Posterior cingulate gyrus (tissue), 11 donors: ENCODE data around the gene SMIM33.
"Not testable (repeated sequence)": the region's sequence is repeated elsewhere in the genome, so short reads cannot be mapped to it uniquely, and the experiment has no call there.

ENCODE experiments used
- DNase-seq, 10 donors: peaks; one replicate each; pipeline versions ENCODE4 v3.0.0 to v3.0.0-alpha.2; 2020 to 2021; ENCODE audit warnings: mixed read lengths in 3 of 10
- intact Hi-C: fragments of 100-400 bp; cut with DNase I; formaldehyde crosslinking; loops from one replicate; pipeline ENCODE4 v1.15.1; 2023

The SMIM33 gene

DNA sequence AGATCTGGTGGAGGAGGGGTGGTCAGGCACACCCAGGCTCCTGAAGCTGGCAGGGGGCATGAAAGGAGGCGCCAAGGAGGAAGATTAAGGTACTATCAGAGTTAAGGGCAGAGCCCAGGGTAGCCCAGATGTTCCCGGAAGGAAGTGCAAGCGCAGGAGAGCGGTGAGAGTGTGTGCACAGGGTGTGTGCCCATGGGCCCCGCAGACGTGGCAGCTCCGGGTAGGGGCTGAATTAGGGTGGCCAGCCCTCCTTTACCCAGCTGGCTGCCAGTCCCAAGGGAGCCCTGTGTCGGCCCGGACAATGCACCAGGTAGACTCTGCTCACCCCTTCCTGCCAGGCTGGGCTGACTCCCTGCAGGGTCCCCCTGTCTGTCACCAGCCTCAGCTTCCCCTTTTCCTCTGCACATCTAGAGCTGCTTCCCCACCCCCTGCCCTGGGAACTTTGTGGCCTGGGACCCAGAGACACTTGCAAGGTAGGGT is at the start of gene SMIM33:
SMIM33 (plus strand) TSS at position 184 of the 480 bp plus-strand sequence; CDS start at position 302, 118 bp downstream.
- peak in 1 of 10 donors; percentile 49 for DNase-seq

DNA sequence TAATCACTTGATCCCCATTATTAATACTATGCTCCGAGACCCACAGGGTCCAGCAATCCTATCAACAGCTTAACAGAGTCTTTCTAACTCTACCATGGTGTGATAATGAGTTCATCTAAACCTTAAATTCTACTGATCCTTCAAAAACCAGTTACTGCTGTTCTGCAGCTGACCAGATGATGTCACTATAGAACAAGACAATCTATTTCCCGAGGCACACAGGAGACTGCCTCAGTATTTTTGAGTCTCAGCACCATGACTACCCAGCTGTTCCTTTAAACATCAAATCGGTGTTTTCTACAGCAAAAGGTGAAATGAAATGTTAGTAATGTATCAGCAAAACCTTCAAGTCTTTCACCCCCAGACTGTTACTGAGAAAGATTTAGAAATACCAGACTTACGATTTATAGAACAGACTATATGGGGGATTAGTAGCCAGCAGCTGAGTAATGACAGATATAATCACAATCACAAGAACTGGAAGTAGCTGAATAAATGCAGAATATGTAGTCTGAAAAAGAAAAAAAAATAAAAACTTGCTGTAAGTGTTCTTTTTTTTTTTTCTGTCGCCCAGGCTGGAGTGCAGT is 48.4 kb upstream of the SMIM33 start:
- no peak for DNase-seq
- intact Hi-C loops = loop anchor here (1.0 to 5.0 kb wide), 3 partner anchors 91 to 345 kb away; no protein-coding TSS in a partner anchor

More for the DNA sequence above, at the start of gene SMIM33:
- intact Hi-C loops = no loop called here

DNA sequence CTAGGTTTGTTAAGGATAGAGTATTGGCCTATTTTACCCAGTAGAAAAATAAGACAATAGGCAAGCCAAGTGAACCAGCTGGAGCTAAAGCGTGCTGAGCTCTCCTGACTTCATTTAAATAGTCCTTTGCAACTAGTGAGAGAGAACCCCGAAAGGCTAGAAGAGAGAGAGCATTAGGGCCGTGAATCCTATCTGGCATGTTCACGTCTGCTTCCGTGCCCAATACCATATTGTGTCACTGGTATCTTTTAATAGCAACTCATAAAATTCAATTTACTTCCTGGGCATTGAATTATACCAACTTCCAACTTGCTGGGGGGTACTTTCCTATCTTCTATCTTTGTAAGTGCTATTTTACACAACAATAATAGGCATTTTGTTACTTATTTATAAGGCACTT is 45.3 kb upstream of the SMIM33 start:
- intact Hi-C loops = no loop called here
- DNase-seq = no peak

DNA sequence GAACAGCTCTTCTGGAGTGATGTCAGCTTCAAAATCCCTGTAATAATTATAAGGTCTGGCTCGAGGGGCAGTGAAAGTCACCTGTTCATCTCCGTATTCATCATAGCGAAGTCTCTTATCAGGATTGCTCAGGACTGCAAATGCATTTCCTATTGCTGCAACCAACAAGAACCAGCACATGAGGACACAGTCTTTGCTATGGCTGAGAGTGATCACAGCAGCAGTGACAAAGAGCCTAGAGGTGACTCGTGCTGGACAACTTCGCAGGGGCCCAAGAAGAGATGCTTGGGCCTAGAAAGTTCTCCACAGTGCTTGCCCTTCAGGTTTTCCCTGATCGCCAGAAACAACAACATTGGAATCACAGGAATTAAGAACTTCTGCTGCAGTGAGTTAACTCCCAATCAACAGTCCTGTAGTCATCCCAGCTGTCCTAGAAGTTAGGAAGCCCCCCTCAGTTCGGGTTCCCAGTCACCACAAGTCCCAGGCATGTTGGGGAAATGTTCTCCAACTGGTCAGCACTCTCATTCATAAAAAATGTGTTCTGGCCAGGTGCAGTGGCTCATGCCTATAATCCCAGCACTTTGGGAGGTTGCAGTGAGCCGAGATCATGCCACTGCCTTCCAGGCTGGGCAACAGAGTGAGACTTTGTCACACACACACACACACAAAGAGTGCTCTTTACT is 44.5 kb upstream of the SMIM33 start:
- no peak for DNase-seq
- intact Hi-C loops = no loop called here

DNA sequence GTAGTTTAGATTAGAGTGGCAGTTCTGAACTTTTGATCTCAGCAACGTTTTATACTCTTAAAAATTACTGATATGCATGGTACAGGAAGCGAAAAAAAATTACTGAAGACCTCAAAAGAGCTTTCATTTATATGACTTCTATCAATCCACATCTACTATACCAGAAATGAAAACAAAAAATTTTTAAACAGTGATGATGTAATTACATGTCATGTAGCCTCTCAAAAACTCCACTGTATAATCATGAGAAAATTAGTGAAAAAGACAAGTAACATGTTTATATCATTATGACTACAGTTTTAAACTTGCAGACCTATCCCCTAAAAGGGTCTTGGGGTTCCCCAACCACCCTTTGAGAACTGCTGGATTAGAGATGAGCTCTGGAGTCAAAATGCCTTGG is 40.8 kb upstream of the SMIM33 start:
- no peak for DNase-seq
- intact Hi-C loops = no loop called here

DNA sequence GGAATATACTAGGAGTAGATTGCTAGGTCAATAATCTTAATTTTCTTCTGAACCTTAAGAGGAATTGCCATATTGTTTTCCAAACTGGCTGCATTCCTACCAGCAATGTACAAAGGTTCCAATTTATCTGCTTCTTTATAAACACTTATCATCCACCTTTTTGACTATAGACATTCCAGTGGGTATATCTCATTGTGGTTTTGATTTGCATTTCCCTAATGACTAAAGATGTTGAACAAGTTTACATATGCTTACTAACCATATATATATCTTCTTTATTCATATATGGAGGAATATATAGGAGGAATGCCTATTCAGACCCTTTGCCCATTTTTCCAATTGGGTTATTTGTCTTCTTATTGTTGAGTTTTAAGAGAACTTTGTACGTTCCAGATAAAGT is 39.1 kb upstream of the SMIM33 start:
- intact Hi-C loops = no loop called here
- DNase-seq = no peak

DNA sequence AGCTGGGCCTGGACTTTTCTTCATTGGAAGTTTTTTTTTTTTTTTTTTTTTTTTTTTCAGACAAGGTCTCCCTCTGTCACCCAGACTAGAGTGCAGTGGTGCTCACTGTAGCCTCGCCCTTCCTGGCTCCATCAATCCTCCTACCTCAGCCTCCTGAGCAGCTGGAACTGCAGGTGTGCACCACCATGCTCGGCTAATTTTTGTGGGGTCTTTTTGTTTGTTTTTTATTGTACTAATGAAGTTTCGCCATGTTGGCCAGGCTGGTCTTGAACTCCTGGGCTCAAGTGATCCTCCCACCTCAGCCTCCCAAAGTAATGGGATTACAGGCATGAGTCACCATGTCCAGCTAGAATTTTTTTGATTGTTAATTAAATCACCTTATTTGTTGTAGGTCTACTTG is 35.1 kb upstream of the SMIM33 start:
- no peak for DNase-seq
- intact Hi-C loops = loop anchor here (5.0 kb wide), 1 partner anchor 77 kb away; no protein-coding TSS in a partner anchor

DNA sequence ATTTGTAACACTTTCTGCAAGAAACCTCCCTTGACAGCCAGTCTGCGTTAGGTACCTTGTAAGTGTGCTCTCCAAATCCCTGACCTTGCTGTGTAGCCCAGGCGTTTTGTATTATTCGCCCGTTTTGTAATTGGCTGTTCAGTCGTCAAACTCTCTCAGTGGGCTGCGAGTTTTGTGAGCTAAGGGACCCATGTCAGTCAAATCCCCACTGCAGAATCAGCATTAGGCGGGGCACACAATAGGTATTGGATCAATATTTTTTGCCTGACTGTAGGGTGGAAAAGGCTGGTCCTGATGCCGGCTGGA is 32.1 kb upstream of the SMIM33 start:
- DNase-seq = no peak
- intact Hi-C loops = loop anchor here (1.0 to 5.0 kb wide), 2 partner anchors 74 to 123 kb away; partner anchors contain the start of gene UBE2D2

DNA sequence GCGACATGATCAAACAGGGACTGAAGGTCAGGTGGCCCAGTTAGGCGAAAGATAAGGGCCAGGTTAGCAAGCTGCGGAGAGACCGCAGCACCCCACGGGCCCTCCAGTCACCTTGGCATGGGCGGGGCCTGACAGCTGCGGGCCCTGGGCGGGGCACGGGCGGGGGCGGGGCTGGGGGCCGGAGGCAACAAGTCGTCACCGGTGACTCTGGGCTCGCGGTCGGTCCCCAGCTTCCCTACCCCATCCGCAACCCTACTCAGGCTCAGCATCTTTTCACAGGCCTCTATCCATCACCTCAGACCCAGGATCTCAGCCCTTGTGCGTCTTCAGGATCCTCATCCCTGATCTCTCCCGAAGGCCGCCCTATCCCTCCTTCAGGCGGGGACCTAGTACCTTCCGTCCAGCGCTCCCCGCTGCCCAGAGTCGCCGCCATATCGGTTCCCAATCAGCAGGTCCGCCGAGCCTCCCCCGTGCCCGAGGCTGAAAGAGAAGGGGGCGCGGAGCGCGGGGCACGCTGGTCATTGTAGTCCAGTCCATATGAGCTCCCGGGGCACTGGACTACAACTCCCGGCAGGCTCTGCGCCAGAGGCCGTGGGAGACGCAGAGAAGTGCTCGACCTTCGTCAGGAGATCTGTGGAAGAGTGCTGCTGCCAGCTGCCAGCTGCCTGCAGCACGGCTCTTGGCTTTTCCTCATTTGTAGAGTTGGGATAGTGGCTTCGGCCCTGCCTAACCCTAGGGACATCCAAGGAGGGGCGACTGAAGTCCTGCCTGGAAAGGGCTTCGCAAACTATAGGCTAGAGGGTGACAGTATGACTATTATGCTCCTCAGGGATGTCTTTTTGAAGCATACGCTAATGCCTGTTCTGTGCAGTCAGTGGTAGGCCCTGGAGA is 31.5 kb upstream of the SMIM33 start, which contains the start of gene DNAJC18:
DNAJC18 (minus strand) TSS at position 513 of the 891 bp plus-strand sequence; CDS start at position 433, 80 bp downstream.
- DNase-seq = peak; percentile 95 to 100 (median 98)
- intact Hi-C loops = loop anchor here (1.0 to 5.0 kb wide), 2 partner anchors 73 to 122 kb away; partner anchors contain the start of gene UBE2D2

DNA sequence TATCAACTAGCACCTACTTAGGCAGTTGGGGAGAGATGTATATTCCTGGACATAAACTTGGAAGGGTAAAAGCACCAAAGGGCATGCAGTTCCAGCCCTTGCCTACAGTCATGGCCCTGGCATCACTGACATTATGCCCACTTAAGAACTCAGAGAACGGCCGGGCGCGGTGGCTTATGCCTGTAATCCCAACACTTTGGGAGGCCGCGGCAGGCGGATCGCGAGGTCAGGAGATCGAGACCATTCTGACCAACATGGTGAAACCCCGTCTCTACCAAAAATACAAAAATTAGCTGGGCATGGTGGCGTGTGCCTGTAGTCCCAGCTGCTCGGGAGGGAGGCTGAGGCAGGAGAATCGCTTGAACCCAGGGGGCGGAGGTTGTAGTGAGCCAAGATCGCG is 30.4 kb upstream of the SMIM33 start:
- DNase-seq, intact Hi-C loops: not testable (repeated sequence)

DNA sequence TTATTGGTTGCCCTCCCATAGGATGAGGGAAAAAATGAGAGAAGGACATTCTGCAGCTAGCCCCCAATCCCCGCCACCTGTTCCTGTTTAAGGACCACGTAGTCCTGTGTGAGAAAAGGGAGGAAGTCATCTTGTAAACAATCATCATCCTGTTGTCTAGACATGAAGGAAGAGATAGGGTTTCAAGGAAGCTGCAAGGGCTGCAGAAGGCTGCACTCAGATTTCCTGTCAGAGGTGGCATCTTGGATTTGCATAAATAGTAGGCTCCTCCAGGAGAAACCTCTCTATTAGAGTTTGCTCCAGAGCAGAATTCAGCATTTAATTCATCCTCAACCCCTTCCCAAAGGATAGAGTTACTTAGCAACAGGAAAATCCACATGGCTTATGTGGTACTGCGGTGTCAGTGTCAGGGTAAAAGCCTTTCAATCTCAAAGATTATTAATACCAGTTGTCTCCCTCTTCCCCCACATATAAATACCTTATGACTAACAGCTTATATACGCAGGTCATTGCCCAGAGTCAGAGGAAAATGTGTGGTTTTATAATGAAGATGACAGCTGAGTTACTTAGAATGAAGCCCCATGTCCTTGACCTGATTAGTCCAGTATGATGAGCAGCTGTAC is 26.9 kb upstream of the SMIM33 start:
- no peak for DNase-seq
- intact Hi-C loops = no loop called here

DNA sequence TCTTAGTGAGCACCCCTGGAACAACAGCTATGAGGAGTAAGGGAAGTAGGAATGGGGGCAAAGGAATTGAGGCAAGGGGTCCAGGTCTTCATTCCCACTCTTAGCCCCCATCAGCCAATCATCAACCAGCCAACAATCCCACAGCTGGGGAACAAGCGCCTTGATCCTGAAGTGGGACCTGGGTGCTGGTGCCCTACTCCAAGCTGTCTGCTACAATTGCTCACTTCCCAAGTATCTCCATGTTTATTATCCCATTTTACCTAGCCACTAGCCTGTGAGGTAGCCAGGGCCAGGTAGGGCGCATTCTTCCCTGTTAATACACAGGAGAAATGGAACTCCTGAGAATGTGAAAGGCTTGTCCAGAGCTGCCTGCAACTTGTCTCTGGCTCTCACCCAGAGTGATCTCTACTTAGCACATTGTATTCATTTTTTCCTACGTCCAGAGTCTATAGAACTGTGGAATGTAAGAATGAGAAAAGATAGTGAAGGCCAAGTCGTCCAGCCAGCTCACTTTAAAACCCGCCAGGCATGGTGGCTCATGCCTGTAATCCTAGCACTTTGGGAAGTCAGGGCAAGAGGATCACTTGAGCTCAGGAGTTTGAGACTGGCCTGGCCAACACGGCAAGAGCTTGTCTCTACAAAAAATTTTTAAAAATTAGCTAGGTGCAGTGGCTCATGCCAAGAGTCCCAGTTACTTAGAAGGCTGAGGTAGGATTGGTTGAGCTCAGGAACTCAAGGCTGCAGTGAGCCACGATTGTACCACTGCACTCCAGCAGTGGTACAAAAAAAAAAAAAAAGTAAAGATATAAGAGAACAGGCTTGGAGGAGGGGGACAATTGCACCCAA is 25.3 kb upstream of the SMIM33 start:
- intact Hi-C loops = no loop called here
- no peak for DNase-seq

DNA sequence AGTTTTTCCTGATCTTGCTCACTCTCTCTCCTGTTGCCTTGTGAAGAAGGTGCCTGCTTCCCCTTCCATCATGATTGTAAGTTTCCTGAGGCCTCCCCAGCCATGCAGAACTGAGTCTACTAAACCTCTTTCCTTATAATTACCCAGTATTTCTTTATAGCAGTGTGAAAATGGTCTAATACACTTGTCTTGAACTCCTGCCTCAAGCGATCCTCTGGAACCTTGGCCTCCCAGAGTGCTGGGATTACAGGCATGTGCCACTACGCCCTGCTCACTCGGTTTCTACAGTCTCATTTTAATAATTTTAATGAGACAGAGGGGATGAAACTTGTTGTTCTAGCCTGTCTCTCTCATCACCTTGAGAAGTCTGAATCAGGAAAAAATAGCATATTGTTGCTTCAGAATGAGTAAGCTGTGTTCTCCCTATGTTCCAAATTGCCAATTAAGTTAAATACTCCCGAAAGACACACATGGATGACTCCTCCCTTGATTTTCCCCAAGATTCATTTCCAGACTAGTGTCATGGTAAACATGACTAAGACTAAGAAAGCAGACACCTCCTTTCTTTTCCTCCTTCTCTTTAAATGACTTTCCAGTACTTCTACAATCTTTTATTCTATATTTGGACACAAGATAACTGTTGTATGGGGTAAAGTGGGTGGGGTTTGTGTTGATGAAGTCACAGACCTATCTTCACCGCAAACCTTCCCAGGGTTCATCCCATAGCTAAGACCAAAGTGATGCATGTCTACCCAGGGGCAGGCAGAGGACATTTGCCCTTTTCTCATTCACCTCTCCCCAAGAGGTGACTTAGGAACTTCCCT is 23.6 kb upstream of the SMIM33 start:
- DNase-seq = no peak
- intact Hi-C loops = no loop called here

DNA sequence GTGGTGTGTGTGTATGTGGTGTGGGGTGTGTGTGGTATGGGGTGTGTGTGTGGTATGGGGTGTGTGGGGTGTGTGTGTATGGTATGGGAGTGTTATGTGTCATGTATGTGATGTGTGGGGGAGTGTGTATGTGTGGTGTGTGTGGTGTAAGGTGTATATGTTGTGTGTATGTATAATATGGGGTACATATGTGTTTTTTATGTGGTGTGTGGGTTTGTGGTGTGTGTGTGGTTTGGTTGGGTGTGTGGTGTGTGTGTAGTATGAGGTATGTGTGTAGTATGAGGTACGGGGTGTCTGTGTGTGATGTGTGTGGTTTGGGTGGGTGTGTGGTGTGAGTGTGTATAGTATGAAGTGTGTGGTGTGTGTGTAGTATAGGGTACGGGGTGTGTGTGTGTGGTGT is 19.6 kb upstream of the SMIM33 start:
- intact Hi-C loops = no loop called here
- no peak for DNase-seq

DNA sequence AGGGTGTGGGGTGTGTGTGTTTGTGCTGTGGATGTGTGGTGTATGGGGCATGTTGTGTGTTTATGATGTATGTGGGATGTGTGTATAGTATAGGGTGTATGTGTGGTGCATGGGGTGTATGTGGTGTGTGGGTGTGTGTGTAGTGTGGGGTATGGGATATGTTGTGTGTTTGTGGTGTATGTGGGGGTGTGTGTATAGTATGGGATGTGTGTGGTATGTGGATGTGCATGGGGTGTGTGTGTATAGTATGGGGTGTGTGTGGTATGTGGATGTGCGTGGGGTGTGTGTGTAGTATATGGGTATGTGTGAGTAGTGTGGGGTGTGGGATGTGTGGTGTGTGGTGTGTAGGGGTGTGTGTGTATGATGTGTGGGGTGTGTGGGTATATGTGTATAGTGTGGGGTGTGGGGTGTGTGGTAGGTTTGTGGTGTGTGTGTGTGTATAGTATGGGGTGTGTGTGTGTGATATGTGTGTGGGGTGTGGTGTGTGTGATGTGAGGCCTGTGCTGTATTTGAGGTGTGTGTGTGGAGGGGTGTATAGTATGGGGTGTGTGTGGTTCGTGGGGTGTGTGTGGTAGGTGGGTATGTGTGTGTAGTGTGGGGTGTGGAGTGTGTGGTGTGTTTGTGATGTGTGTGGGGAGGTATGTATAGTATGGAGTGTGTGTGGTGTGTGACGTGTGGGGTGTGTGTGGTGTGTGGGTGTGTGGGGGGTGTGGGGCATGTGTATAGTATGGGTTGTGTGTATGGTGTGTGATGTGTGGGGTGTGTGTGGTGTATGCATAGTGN is 18.7 kb upstream of the SMIM33 start:
- DNase-seq = no peak
- intact Hi-C loops = no loop called here

DNA sequence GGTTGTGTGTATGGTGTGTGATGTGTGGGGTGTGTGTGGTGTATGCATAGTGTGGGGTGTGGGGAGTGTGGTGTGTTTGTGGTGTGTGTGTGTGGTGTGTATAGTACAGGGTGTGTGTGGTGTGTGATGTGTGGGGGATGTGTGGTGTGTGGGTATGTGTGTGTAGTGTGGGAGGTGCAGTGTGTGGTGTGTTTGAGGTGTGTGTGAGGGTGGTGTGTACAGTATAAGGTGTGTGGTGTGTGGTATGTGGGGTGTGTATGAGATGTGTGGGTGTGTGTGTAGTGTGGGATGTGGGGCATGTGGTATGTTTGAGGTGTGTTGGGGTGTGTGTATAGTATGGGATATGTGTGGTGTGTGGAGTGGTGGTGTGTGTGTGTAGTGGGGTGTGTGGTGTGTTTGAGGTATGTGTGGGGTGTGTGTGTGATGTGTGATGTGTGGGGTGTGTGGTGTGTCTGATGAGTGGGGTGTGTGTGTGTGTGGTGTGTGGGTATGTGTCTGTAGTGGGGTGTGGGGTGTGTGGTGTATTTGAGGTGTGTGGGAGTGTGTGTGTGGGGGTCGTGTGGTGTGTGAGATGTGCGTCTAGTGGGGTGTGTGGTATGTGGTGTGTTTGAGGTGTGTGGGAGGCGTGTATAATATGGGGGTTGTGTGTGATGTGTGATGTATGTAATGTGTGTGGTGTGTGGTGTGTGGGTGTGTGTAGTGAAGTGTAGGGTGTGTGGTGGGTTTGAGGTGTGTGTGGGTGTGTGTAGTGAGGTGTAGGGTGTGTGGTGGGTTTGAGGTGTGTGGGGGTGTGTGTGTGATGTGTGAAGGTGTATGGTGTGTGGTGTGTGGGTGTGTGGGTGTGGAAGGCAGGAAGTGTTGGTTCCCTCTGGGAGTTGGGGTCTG is 16.9 kb upstream of the SMIM33 start:
- intact Hi-C loops = no loop called here
- DNase-seq = no peak
